GM12801 (cell line): ENCODE measurements around the gene RBMS1.

ENCODE experiments used
- TF ChIP-seq, protein P1 (sequence below): IDR thresholded peaks from one replicate; pipeline ENCODE4 v1.5.1; 2011; ENCODE audit warnings: control low read depth; ENCODE audit not compliant: insufficient read length; ENCODE audit errors: extremely low read depth

The RBMS1 gene

DNA sequence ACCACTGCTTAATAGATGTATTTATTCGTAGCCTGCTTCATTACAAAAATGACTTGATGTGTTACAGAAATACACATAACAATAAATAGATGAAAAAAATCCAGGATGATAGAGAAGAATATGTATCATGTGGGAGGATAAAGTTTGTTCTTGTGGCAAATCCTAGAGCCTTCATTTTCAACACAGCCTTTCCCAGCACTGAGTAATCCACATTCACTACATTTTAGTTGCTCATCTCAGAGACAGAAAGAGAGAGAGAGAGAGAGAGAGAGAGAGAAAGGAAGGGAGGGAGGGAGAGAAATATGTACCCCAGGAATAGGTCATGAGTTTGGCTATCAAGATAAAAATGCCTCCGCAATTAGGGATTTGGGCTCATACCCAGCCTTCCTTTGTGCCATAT, 144.3 kb downstream of the RBMS1 start:
- TF ChIP-seq, protein P1, sequence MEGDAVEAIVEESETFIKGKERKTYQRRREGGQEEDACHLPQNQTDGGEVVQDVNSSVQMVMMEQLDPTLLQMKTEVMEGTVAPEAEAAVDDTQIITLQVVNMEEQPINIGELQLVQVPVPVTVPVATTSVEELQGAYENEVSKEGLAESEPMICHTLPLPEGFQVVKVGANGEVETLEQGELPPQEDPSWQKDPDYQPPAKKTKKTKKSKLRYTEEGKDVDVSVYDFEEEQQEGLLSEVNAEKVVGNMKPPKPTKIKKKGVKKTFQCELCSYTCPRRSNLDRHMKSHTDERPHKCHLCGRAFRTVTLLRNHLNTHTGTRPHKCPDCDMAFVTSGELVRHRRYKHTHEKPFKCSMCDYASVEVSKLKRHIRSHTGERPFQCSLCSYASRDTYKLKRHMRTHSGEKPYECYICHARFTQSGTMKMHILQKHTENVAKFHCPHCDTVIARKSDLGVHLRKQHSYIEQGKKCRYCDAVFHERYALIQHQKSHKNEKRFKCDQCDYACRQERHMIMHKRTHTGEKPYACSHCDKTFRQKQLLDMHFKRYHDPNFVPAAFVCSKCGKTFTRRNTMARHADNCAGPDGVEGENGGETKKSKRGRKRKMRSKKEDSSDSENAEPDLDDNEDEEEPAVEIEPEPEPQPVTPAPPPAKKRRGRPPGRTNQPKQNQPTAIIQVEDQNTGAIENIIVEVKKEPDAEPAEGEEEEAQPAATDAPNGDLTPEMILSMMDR = no peak

DNA sequence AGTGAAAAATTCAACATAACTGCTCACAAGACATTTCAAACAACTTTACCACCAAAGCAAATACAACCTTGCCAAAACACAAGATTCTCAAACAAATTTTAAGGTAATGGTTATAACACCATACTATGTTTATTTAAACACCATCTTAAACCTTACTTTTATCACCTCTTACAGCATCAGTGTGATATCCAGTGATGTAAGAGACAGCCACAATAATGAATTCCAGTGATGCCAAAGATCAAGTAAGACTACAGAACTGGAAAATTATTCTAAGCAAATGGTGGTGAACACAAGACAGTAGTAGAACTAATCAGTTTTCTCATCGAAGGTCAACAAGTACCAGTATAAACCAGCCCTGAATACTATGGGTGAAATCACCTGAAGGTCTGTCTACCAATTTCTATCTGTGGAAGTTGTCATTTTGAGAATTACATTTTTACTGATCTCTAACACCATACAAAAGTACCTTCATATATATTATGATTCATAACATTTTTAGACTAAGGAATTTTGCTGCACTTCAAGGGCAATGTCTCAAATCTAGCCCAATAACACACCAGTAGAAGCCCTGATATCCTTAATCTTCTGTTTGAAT, 146.2 kb downstream of the RBMS1 start:
- TF ChIP-seq, protein P1 = no peak

DNA sequence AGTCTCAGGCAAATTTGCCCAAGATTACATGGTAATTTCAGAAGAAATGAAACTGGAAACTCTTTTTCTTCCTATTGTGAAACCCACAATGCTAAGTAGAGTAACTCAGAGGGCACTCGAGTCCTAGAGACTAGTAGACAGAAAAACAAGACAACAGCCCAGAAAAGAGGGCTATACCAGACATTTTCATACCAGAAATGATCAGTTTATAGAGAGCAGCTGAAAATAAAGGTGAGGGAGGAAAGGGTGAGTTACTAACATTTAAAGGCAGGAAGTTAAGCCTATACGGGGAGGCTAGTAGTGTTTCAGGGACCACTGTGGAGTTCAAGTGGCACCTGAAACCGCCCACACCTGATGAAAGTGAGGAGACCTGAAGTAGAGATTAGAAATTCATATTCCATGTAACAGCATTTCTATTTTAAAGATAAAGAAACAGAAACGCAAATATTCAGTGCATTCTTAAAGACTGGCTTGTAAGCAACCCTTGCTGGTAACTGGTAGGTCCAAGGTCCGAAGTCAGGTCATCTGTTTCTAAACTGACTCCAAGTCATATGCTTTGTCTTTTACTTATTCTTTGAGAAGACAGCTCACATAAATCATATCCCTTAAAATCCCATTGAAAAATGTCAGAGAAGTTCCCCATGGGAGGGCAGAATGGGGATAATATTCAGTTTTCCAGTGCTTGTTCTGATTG, 148.4 kb downstream of the RBMS1 start:
- TF ChIP-seq, protein P1 = no peak

DNA sequence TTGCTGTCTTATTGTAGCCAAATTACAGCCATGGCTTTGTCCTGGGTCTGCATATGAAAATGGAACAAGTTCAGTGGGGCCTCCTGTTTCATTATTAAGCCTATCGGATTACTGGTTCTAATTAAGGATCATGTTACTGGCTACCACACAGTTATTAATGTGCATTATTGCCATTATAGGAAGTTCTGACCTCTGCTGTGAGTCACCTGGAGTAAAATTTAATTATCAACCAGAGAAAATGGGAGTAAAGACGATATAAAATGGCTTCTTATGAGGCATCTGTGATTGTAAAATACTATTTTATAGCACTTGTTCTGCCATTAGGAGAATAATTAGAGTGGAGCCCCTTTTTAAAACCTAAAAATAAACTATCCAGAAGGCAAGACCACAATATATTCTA, 150.2 kb downstream of the RBMS1 start:
- TF ChIP-seq, protein P1 = no peak

DNA sequence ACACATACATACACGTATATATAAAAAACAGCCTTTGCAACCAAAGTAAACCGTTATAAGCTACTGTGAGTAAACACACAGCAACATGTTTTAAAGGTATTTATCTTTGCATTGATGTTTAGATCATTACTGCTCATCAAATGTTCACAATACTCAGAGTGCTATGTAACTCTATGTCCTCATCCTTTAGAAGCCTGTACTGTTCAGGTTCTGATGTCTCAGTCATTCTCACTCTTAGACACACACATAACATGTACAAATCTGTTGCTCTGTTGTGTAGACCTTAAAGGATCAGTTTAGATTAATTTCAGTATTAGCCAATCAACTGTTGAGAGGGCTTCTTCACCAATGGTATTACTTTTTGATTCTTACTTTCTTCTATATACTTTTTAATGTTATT, 153.9 kb downstream of the RBMS1 start:
- TF ChIP-seq, protein P1 = no peak

DNA sequence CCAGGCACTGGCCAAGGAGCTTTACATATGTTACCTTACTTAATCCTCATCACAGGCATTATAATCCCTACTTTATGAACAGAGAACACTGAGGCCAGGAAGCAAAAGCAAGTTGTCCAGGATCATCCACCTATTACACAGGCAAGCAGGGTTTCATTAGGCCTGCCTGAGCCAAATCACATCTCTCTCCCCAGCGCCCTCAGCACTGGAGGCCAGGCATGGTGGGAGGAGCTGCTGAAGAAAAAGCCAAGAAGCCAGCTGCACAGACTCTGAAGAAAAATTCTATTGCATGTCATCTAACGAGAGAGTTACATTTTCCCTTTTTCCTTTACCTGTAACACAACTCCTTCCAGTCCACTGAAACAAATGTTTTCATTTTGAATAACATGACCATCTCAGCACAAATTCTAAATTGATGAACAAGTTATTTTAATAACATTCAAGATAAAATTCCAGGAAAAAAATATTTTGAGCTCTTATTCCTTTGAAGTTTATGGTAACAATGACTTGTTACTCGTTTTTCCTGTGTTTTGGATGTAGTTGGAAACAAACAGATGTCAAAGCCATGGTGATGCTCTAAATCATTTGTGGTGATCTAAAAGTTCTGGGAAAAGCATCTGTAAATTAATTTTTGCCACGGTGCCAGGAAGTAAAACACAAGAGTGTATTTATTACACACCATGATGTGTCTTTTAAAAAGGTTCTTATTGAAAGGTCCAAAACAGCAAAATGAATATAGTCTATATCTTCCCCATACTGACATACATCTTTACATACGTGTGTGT, 154.5 kb downstream of the RBMS1 start:
- TF ChIP-seq, protein P1 = no peak

DNA sequence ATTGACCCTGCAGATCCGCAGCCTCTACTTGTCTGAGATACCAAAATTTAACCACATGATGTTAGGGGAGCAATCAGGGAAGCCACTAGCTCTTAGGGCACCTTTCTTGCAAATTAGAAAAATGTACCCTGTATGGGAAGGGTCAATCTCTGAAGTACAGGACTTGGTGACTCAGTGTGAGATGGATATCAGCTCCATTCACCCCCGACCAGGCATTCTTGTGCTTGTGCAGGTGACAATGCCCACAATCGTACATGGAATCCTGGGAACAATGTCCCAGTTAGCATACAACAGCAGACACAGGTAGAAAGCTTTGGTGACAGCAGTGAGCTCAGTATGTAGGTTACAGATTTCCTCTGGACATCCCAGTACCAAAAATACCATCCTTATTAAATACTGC, 155.9 kb downstream of the RBMS1 start:
- TF ChIP-seq, protein P1 = no peak
